ENCODE measurements around the gene ATP2B1.

ATP2B1 gene

GRCh38 chr12:89571491-89572195 lies 137.0 kb downstream of the ATP2B1 start:
- Histone ChIP-seq H3K4me1 (ENCODE audit: insufficient read depth, poor library complexity, severe bottlenecking) (peaks cover 6% of the 10 kb centered on the region), H3K36me3 (ENCODE audit: low read depth) (no peaks in the 10 kb centered on the region), H3K27ac (ENCODE audit: poor library complexity, severe bottlenecking) (no peak overlapping the region), H3K27me3 (ENCODE audit: insufficient read depth, poor library complexity, severe bottlenecking) (no peaks in the 10 kb centered on the region), H3K4me3 (ENCODE audit: severe bottlenecking) (no peak overlapping the region), H3K9me3 (ENCODE audit: severe bottlenecking) (no peaks in the 10 kb centered on the region)
- no peak for TF ChIP-seq CTCF (IDR thresholded peaks at IDR 0.05; ENCODE audit: poor library complexity, severe bottlenecking)
- ATAC-seq (ENCODE audit: low read depth), result peak; percentile 37; the same call in 2 of the 3 replicates
- no peak for DNase-seq (ENCODE audit: low spot score)

- peak overlapping the region; percentile 17 for H3K27ac ChIP-seq (ENCODE audit: poor library complexity, severe bottlenecking)
- no peaks in the 10 kb centered on the region for H3K27me3 ChIP-seq (ENCODE audit: insufficient read depth, poor library complexity, severe bottlenecking)
- no peaks in the 10 kb centered on the region for H3K36me3 ChIP-seq (ENCODE audit: low read depth)
- H3K4me3 ChIP-seq (ENCODE audit: severe bottlenecking), result no peak overlapping the region
- TF ChIP-seq CTCF (IDR thresholded peaks at IDR 0.05; ENCODE audit: poor library complexity, severe bottlenecking), result no peak
- DNase-seq (ENCODE audit: low spot score) (no peak), ATAC-seq (ENCODE audit: low read depth) (no peak)
- H3K4me1 ChIP-seq (ENCODE audit: insufficient read depth, poor library complexity, severe bottlenecking), result peaks cover 6% of the 10 kb centered on the region
- H3K9me3 ChIP-seq (ENCODE audit: severe bottlenecking), result no peaks in the 10 kb centered on the region
These were observed 140.2 kb downstream of the ATP2B1 start for GRCh38 chr12:89568484-89568883.

GRCh38 chr12:89567691-89568239 lies 140.9 kb downstream of the ATP2B1 start:
- no peak overlapping the region for H3K4me3 ChIP-seq (ENCODE audit: severe bottlenecking)
- no peaks in the 10 kb centered on the region for H3K27me3 ChIP-seq (ENCODE audit: insufficient read depth, poor library complexity, severe bottlenecking)
- peaks cover 6% of the 10 kb centered on the region for H3K4me1 ChIP-seq (ENCODE audit: insufficient read depth, poor library complexity, severe bottlenecking)
- ATAC-seq (ENCODE audit: low read depth) (peak; percentile 54), DNase-seq (ENCODE audit: low spot score) (no peak)
- no peaks in the 10 kb centered on the region for H3K36me3 ChIP-seq (ENCODE audit: low read depth)
- H3K27ac ChIP-seq (ENCODE audit: poor library complexity, severe bottlenecking), result peak overlapping the region; percentile 17
- no peak for TF ChIP-seq CTCF (IDR thresholded peaks at IDR 0.05; ENCODE audit: poor library complexity, severe bottlenecking)
- no peaks in the 10 kb centered on the region for H3K9me3 ChIP-seq (ENCODE audit: severe bottlenecking)

- Histone ChIP-seq H3K27ac (ENCODE audit: poor library complexity, severe bottlenecking) (no peak overlapping the region), H3K4me3 (ENCODE audit: severe bottlenecking) (no peak overlapping the region), H3K27me3 (ENCODE audit: insufficient read depth, poor library complexity, severe bottlenecking) (no peaks in the 10 kb centered on the region), H3K36me3 (ENCODE audit: low read depth) (no peaks in the 10 kb centered on the region), H3K4me1 (ENCODE audit: insufficient read depth, poor library complexity, severe bottlenecking) (peaks cover 6% of the 10 kb centered on the region), H3K9me3 (ENCODE audit: severe bottlenecking) (no peaks in the 10 kb centered on the region)
- TF ChIP-seq CTCF (IDR thresholded peaks at IDR 0.05; ENCODE audit: poor library complexity, severe bottlenecking), result no peak
- no peak for DNase-seq (ENCODE audit: low spot score)
- ATAC-seq (ENCODE audit: low read depth), result 0 out of 3 replicates have a peak, but pooled peaks have one; percentile 23
These were observed 142.0 kb downstream of the ATP2B1 start for GRCh38 chr12:89566615-89567014.

GRCh38 chr12:89565002-89565401 lies 143.6 kb downstream of the ATP2B1 start:
- DNase-seq (ENCODE audit: low spot score) (no peak), ATAC-seq (ENCODE audit: low read depth) (no peak)
- Histone ChIP-seq H3K4me1 (ENCODE audit: insufficient read depth, poor library complexity, severe bottlenecking) (peaks cover 6% of the 10 kb centered on the region), H3K36me3 (ENCODE audit: low read depth) (no peaks in the 10 kb centered on the region), H3K4me3 (ENCODE audit: severe bottlenecking) (no peak overlapping the region), H3K27ac (ENCODE audit: poor library complexity, severe bottlenecking) (no peak overlapping the region), H3K9me3 (ENCODE audit: severe bottlenecking) (no peaks in the 10 kb centered on the region), H3K27me3 (ENCODE audit: insufficient read depth, poor library complexity, severe bottlenecking) (no peaks in the 10 kb centered on the region)
- TF ChIP-seq CTCF (IDR thresholded peaks at IDR 0.05; ENCODE audit: poor library complexity, severe bottlenecking), result no peak

Data from RWPE2 (cell line).